HG02623 (cell line): ENCODE measurements around the gene PRDM4.
"Not testable (repeated sequence)": the region's sequence is repeated elsewhere in the genome, so short reads cannot be mapped to it uniquely, and the experiment has no call there.

Experiments
- ATAC-seq: cut with Tn5 transposase; IDR thresholded peaks from one replicate; pipeline ENCODE4 v1.9.1; 2021; ENCODE audit warnings: moderate library complexity; ENCODE audit not compliant: unreplicated experiment

PRDM4 gene

GRCh38 chr12:107705522-107705921 lies 55.4 kb downstream of the PRDM4 start:
- ATAC-seq = not testable (repeated sequence)

- no peak for ATAC-seq
Measured at GRCh38 chr12:107704041-107704440, 56.9 kb downstream of the PRDM4 start.

GRCh38 chr12:107702106-107702505 lies 58.8 kb downstream of the PRDM4 start:
- no peak for ATAC-seq

- ATAC-seq = not testable (repeated sequence)
Measured at GRCh38 chr12:107695772-107696171, 65.2 kb downstream of the PRDM4 start.

GRCh38 chr12:107685360-107686248 lies 75.3 kb downstream of the PRDM4 start, which contains the start of gene PWP1:
PWP1 (plus strand) TSS chr12:107685799; CDS start chr12:107685900, 101 bp downstream.
- ATAC-seq = peak; percentile 93

GRCh38 chr12:107684990-107685359 lies 76.0 kb downstream of the PRDM4 start:
- no peak for ATAC-seq

GRCh38 chr12:107684029-107684795 lies 76.7 kb downstream of the PRDM4 start:
- ATAC-seq = no peak
